ENCODE results near the gene CYB5RL. TPM values are rescaled to one million over a fixed set of nuclear protein-coding genes. Genes with fewer than 3 reads are reported as not detected.

CYB5RL gene
- total RNA-seq, 1 donor from 2014 or later: 3.9 TPM

- no peak overlapping the region for H3K9ac ChIP-seq (ENCODE audit: low read length)
- H3K27me3 ChIP-seq (ENCODE audit: insufficient read depth, low read length): no peaks in the 10 kb centered on the region
- no peak overlapping the region for H3K27ac ChIP-seq (ENCODE audit: low read depth, low read length)
- no peak overlapping the region for H3K4me2 ChIP-seq (ENCODE audit: low read length)
- H3K36me3 Mint-ChIP-seq (ENCODE audit: low read depth, unreplicated experiment): peaks cover 32% of the 10 kb centered on the region
- H3K27me3 Mint-ChIP-seq (ENCODE audit: low read depth, unreplicated experiment): no peaks in the 10 kb centered on the region
- peaks cover 12% of the 10 kb centered on the region for H3K4me1 Mint-ChIP-seq (ENCODE audit: low read depth, unreplicated experiment)
- H3K36me3 ChIP-seq (ENCODE audit: insufficient read depth, low read length): peaks cover 7% of the 10 kb centered on the region
- no peak overlapping the region for H3K27ac Mint-ChIP-seq (ENCODE audit: unreplicated experiment)
- FAIRE-seq (no peak), DNase-seq (ENCODE audit: low read depth) (no peak)
- H3K9me3 ChIP-seq (ENCODE audit: insufficient read depth, low read depth, low read length): no peaks in the 10 kb centered on the region
- H2AFZ ChIP-seq (ENCODE audit: low read depth, low read length): no peak overlapping the region
- no peaks in the 10 kb centered on the region for H4K20me1 ChIP-seq (ENCODE audit: insufficient read depth, low read length)
- no peaks in the 10 kb centered on the region for H3K79me2 ChIP-seq (ENCODE audit: insufficient read depth, low read length)
- H3K4me3 ChIP-seq (ENCODE audit: insufficient read depth, low read depth, low read length): no peak overlapping the region
- TF ChIP-seq, protein P1, sequence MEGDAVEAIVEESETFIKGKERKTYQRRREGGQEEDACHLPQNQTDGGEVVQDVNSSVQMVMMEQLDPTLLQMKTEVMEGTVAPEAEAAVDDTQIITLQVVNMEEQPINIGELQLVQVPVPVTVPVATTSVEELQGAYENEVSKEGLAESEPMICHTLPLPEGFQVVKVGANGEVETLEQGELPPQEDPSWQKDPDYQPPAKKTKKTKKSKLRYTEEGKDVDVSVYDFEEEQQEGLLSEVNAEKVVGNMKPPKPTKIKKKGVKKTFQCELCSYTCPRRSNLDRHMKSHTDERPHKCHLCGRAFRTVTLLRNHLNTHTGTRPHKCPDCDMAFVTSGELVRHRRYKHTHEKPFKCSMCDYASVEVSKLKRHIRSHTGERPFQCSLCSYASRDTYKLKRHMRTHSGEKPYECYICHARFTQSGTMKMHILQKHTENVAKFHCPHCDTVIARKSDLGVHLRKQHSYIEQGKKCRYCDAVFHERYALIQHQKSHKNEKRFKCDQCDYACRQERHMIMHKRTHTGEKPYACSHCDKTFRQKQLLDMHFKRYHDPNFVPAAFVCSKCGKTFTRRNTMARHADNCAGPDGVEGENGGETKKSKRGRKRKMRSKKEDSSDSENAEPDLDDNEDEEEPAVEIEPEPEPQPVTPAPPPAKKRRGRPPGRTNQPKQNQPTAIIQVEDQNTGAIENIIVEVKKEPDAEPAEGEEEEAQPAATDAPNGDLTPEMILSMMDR (IDR thresholded peaks at IDR 0.05; ENCODE audit: insufficient read depth, low read depth, low read length): no peak
- no peak for TF ChIP-seq EZH2 (IDR thresholded peaks at IDR 0.05; ENCODE audit: insufficient read depth, low read length)
- H3K9me3 Mint-ChIP-seq (ENCODE audit: unreplicated experiment): no peaks in the 10 kb centered on the region
- peaks cover 9% of the 10 kb centered on the region for H3K4me1 ChIP-seq (ENCODE audit: insufficient read depth, low read length)
- no peak overlapping the region for H3K4me3 Mint-ChIP-seq (ENCODE audit: unreplicated experiment)
These were observed 41.0 kb upstream of the CYB5RL start for GRCh38 chr1:54240741-54241335.

DNA sequence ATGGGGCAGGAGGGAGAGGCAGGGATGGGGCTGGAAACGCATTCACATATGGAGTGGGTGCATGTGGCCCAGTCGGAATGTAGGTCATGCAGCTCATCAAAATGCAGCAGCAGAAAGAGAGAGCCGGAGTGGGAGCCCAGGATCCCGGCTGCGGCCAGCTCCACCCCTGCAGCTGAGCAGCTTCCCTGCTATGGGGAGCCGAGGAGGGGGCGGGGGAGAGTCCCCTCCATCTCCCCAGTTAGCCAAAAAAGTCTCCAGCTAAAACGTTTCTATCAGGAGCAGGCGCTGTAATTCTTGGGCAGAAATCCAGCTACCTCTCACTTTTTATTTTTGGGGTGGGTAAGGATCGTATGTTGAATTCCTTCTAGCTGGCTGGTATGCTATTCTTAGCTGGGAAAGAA lies 39.8 kb upstream of the CYB5RL start:
- Mint-ChIP-seq H3K27me3 (ENCODE audit: low read depth, unreplicated experiment) (no peaks in the 10 kb centered on the region), H3K27ac (ENCODE audit: unreplicated experiment) (no peak overlapping the region), H3K4me1 (ENCODE audit: low read depth, unreplicated experiment) (peaks cover 4% of the 10 kb centered on the region), H3K4me3 (ENCODE audit: unreplicated experiment) (no peak overlapping the region), H3K36me3 (ENCODE audit: low read depth, unreplicated experiment) (peaks cover 28% of the 10 kb centered on the region), H3K9me3 (ENCODE audit: unreplicated experiment) (no peaks in the 10 kb centered on the region)
- Histone ChIP-seq H3K4me1 (ENCODE audit: insufficient read depth, low read length) (peaks cover 9% of the 10 kb centered on the region), H3K9ac (ENCODE audit: low read length) (peak overlapping the region; percentile 52), H3K4me3 (ENCODE audit: insufficient read depth, low read depth, low read length) (no peak overlapping the region), H4K20me1 (ENCODE audit: insufficient read depth, low read length) (no peaks in the 10 kb centered on the region), H3K79me2 (ENCODE audit: insufficient read depth, low read length) (no peaks in the 10 kb centered on the region), H3K27ac (ENCODE audit: low read depth, low read length) (peak overlapping the region; percentile 31), H2AFZ (ENCODE audit: low read depth, low read length) (no peak overlapping the region), H3K27me3 (ENCODE audit: insufficient read depth, low read length) (no peaks in the 10 kb centered on the region), H3K36me3 (ENCODE audit: insufficient read depth, low read length) (peaks cover 7% of the 10 kb centered on the region), H3K4me2 (ENCODE audit: low read length) (peak overlapping the region; percentile 28), H3K9me3 (ENCODE audit: insufficient read depth, low read depth, low read length) (no peaks in the 10 kb centered on the region)
- TF ChIP-seq, protein P1 (IDR thresholded peaks at IDR 0.05; ENCODE audit: insufficient read depth, low read depth, low read length): no peak
- no peak for TF ChIP-seq EZH2 (IDR thresholded peaks at IDR 0.05; ENCODE audit: insufficient read depth, low read length)
- DNase-seq (ENCODE audit: low read depth) (peak; percentile 73), FAIRE-seq (no peak)

- peaks cover 2% of the 10 kb centered on the region for H3K4me1 Mint-ChIP-seq (ENCODE audit: low read depth, unreplicated experiment)
- H3K36me3 ChIP-seq (ENCODE audit: insufficient read depth, low read length): peaks cover 7% of the 10 kb centered on the region
These were observed 39.2 kb upstream of the CYB5RL start for GRCh38 chr1:54239035-54239383.

More at GRCh38 chr1:54239035-54239383, 39.2 kb upstream of the CYB5RL start:
- H3K4me3 Mint-ChIP-seq (ENCODE audit: unreplicated experiment): no peak overlapping the region
- H3K4me1 ChIP-seq (ENCODE audit: insufficient read depth, low read length): peaks cover 9% of the 10 kb centered on the region
- H3K79me2 ChIP-seq (ENCODE audit: insufficient read depth, low read length): no peaks in the 10 kb centered on the region
- H3K27ac Mint-ChIP-seq (ENCODE audit: unreplicated experiment): peak overlapping the region; percentile 18
- H3K9ac ChIP-seq (ENCODE audit: low read length): peak overlapping the region; percentile 52
- H2AFZ ChIP-seq (ENCODE audit: low read depth, low read length): no peak overlapping the region
- no peaks in the 10 kb centered on the region for H3K27me3 ChIP-seq (ENCODE audit: insufficient read depth, low read length)
- H3K9me3 ChIP-seq (ENCODE audit: insufficient read depth, low read depth, low read length): no peaks in the 10 kb centered on the region
- peak overlapping the region; percentile 28 for H3K4me2 ChIP-seq (ENCODE audit: low read length)
- H3K27ac ChIP-seq (ENCODE audit: low read depth, low read length): peak overlapping the region; percentile 31
- no peaks in the 10 kb centered on the region for H4K20me1 ChIP-seq (ENCODE audit: insufficient read depth, low read length)
- no peak overlapping the region for H3K4me3 ChIP-seq (ENCODE audit: insufficient read depth, low read depth, low read length)
- peak; percentile 67 for DNase-seq (ENCODE audit: low read depth)
- no peaks in the 10 kb centered on the region for H3K9me3 Mint-ChIP-seq (ENCODE audit: unreplicated experiment)
- no peak for FAIRE-seq
- H3K27me3 Mint-ChIP-seq (ENCODE audit: low read depth, unreplicated experiment): no peaks in the 10 kb centered on the region
- H3K36me3 Mint-ChIP-seq (ENCODE audit: low read depth, unreplicated experiment): peaks cover 24% of the 10 kb centered on the region
- TF ChIP-seq, protein P1 (IDR thresholded peaks at IDR 0.05; ENCODE audit: insufficient read depth, low read depth, low read length): no peak
- TF ChIP-seq EZH2 (IDR thresholded peaks at IDR 0.05; ENCODE audit: insufficient read depth, low read length): no peak

Measured in astrocyte (in vitro differentiated cells and primary cell).